ENCODE measurements around the gene USP7. TPM values are rescaled to one million over a fixed set of nuclear protein-coding genes. Genes with fewer than 3 reads are reported as not detected.
A peak's percentile ranks its signal among the peaks of the same experiment; 100 is the strongest.

The USP7 gene
- total RNA-seq, 2 experiments from 2014 or later: 259 to 268 TPM

DNA sequence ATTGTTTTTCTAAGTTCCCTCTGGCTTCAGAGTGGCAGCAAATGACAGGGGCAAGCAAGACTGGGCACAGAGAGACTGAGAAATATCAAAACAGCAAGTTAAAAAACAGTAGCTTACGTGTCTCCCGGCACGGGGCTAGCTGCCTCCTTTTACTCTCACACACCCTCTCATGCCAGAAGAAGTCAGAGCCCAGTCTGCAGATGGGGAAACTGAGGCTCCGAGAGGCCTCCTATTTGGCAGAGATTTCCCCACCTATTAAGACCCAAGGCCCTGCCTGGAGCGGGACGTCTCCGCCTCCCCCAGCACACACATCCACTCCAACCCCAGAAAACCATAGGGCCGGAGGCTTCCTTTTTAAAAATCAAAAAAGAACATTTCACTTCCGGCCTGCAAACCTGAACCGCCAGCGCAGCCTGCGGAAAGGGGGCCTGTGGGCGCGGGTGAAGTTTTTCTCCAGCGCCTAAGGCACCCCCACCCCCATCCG is 95.7 kb downstream of the USP7 start:
- H3K9me3 Mint-ChIP-seq: no peaks in the 10 kb centered on the region
- peak overlapping the region; percentile 85 for H3K4me3 ChIP-seq (ENCODE audit: low read length)
- H3K27ac Mint-ChIP-seq: peak overlapping the region; percentile 85
- peaks cover 10% of the 10 kb centered on the region for H3K36me3 Mint-ChIP-seq (ENCODE audit: low read depth)
- peak overlapping the region; percentile 32 to 45 for H3K27ac ChIP-seq (ENCODE audit: low read depth in 1 of 2, low read length in 2 of 2)
- ChIA-PET CTCF (interaction anchor here (1.0 to 4.1 kb wide), 3 partner anchors 12 to 70 kb away, joined by 3 to 24 read pairs (median 10); partner anchors contain the start of gene PMM2), POLR2A (interaction anchor here (0.6 to 3.1 kb wide), 17 partner anchors 8 to 224 kb away, joined by 3 to 52 read pairs (median 4); partner anchors contain the start of genes HAPSTR1, LITAFD, PMM2 and TMEM186)
- no peaks in the 10 kb centered on the region for H3K36me3 ChIP-seq (ENCODE audit: insufficient read depth, low read length)
- peak; percentile 47 for ATAC-seq (ENCODE audit: poor library complexity)
- H3K4me1 ChIP-seq (ENCODE audit: insufficient read depth, low read length): peaks cover 61% of the 10 kb centered on the region
- H3K4me1 Mint-ChIP-seq (ENCODE audit: low read depth): peaks cover 50% of the 10 kb centered on the region
- intact Hi-C loops (cut with DNase I, micrococcal nuclease): loop anchor here (1.0 to 10.0 kb wide), 6 partner anchors 51 to 1877 kb away; partner anchors contain the start of genes ABAT (in 1 of the 2), HAPSTR1 (in 1 of the 2), NUBP1 (in 1 of the 2) and PMM2 (in 1 of the 2)
- H3K4me3 Mint-ChIP-seq: peak overlapping the region; percentile 95
- TF ChIP-seq, protein P1, sequence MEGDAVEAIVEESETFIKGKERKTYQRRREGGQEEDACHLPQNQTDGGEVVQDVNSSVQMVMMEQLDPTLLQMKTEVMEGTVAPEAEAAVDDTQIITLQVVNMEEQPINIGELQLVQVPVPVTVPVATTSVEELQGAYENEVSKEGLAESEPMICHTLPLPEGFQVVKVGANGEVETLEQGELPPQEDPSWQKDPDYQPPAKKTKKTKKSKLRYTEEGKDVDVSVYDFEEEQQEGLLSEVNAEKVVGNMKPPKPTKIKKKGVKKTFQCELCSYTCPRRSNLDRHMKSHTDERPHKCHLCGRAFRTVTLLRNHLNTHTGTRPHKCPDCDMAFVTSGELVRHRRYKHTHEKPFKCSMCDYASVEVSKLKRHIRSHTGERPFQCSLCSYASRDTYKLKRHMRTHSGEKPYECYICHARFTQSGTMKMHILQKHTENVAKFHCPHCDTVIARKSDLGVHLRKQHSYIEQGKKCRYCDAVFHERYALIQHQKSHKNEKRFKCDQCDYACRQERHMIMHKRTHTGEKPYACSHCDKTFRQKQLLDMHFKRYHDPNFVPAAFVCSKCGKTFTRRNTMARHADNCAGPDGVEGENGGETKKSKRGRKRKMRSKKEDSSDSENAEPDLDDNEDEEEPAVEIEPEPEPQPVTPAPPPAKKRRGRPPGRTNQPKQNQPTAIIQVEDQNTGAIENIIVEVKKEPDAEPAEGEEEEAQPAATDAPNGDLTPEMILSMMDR (IDR thresholded peaks at IDR 0.05): no peak
- no peaks in the 10 kb centered on the region for H3K9me3 ChIP-seq (ENCODE audit: control insufficient read depth in 1 of 2, insufficient read depth in 1 of 2, low read length in 2 of 2)
- DNase-seq: peak in 9 of 14 experiments; percentile 33 to 84 (median 58)
- H3K27me3 Mint-ChIP-seq: no peaks in the 10 kb centered on the region
- no peaks in the 10 kb centered on the region for H3K27me3 ChIP-seq (ENCODE audit: control insufficient read depth in 1 of 2, insufficient read depth in 2 of 2, low read length in 2 of 2)

DNA sequence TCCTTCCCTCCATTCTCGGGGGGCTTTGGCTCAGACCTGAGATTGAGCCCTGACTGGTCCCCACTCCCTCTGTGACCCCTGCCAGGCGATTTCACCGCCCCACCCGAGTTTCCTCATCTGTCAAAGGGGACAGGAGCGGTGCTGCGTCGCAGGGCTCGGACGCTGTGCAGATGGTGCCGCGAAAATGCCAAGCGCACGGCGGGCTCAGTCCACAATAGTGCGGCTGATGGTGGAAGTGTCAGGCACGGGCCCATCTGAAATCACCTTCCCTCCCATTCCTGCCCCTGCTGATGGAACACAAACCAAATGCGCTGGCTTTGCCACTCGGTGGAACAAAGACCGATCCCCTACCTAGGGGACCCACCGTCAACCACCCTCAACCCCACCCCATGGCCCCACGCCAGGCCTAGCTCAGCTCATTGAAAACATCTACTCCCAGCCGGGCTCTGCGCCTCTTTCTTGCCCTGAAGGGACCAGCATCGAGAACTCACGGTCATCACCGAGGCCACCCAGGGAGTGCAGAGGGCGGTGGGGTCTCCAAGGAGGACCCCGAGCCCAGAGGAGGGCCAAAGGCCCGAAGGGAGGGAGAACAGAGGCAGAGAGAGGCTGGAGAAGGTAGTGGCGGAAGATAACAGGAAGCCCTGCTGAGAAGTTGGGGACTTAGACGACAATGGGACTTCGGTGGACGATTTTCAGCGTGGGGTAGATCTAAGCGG is 96.3 kb downstream of the USP7 start:
- ATAC-seq (ENCODE audit: poor library complexity) (peak; percentile 4), DNase-seq (peak in 8 of 14 experiments; percentile 15 to 43 (median 27))
- Mint-ChIP-seq H3K9me3 (no peaks in the 10 kb centered on the region), H3K27me3 (no peaks in the 10 kb centered on the region), H3K27ac (peak overlapping the region; percentile 85), H3K4me1 (ENCODE audit: low read depth) (peaks cover 51% of the 10 kb centered on the region), H3K4me3 (peak overlapping the region; percentile 95), H3K36me3 (ENCODE audit: low read depth) (peaks cover 10% of the 10 kb centered on the region)
- H3K4me3 ChIP-seq (ENCODE audit: low read length): peak overlapping the region; percentile 85
- POLR2A ChIA-PET: interaction anchor here (0.6 to 3.1 kb wide), 7 partner anchors 10 to 225 kb away, joined by 3 to 52 read pairs (median 3); partner anchors contain the start of genes HAPSTR1, PMM2 and TMEM186
- intact Hi-C loops (cut with DNase I, micrococcal nuclease): loop anchor here (5.0 to 10.0 kb wide), 3 partner anchors 50 to 1877 kb away; partner anchors contain the start of genes HAPSTR1 (in 1 of the 2) and NUBP1 (in 1 of the 2)
- H3K4me1 ChIP-seq (ENCODE audit: insufficient read depth, low read length): peaks cover 61% of the 10 kb centered on the region
- H3K27ac ChIP-seq (ENCODE audit: low read depth in 1 of 2, low read length in 2 of 2): peak overlapping the region; percentile 32 to 45
- no peaks in the 10 kb centered on the region for H3K27me3 ChIP-seq (ENCODE audit: control insufficient read depth in 1 of 2, insufficient read depth in 2 of 2, low read length in 2 of 2)
- H3K36me3 ChIP-seq (ENCODE audit: insufficient read depth, low read length): no peaks in the 10 kb centered on the region
- TF ChIP-seq, protein P1 (IDR thresholded peaks at IDR 0.05): no peak
- H3K9me3 ChIP-seq (ENCODE audit: control insufficient read depth in 1 of 2, insufficient read depth in 1 of 2, low read length in 2 of 2): no peaks in the 10 kb centered on the region
- CTCF ChIA-PET: interaction anchor here (1.0 to 4.1 kb wide), 3 partner anchors 13 to 69 kb away, joined by 3 to 24 read pairs (median 10); partner anchors contain the start of gene PMM2

DNA sequence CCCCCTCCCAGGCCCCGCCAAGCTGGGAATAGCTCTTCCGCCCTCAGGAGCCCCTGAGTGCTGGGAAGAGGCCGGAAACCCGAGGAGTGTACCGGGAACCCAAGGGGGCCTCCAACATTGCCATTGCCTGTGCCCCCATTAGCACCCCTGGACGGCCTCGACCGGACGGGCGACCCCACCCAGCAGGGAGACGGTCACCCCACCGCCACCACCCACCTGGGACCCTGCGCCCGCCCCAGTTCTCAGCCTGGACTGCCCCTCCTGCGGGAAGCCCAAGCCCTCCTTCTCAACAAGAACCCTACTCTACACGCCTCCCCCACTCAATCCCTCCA is 96.9 kb downstream of the USP7 start:
- H3K27me3 ChIP-seq (ENCODE audit: control insufficient read depth in 1 of 2, insufficient read depth in 2 of 2, low read length in 2 of 2): no peaks in the 10 kb centered on the region
- DNase-seq (no peak), ATAC-seq (ENCODE audit: poor library complexity) (no peak)
- no peaks in the 10 kb centered on the region for H3K36me3 ChIP-seq (ENCODE audit: insufficient read depth, low read length)
- TF ChIP-seq, protein P1 (IDR thresholded peaks at IDR 0.05): no peak
- peak overlapping the region; percentile 85 for H3K4me3 ChIP-seq (ENCODE audit: low read length)
- Mint-ChIP-seq H3K27ac (peak overlapping the region; percentile 85), H3K36me3 (ENCODE audit: low read depth) (peaks cover 10% of the 10 kb centered on the region), H3K4me1 (ENCODE audit: low read depth) (peaks cover 55% of the 10 kb centered on the region), H3K4me3 (peak overlapping the region; percentile 95), H3K27me3 (no peaks in the 10 kb centered on the region), H3K9me3 (no peaks in the 10 kb centered on the region)
- intact Hi-C loops (cut with DNase I, micrococcal nuclease): loop anchor here (5.0 to 10.0 kb wide), 3 partner anchors 50 to 1878 kb away; partner anchors contain the start of genes HAPSTR1 (in 1 of the 2) and NUBP1 (in 1 of the 2)
- POLR2A ChIA-PET: interaction anchor here (1.0 to 3.1 kb wide), 2 partner anchors 13 to 225 kb away, joined by 3 to 52 read pairs; partner anchors contain the start of gene HAPSTR1
- peaks cover 61% of the 10 kb centered on the region for H3K4me1 ChIP-seq (ENCODE audit: insufficient read depth, low read length)
- no peaks in the 10 kb centered on the region for H3K9me3 ChIP-seq (ENCODE audit: control insufficient read depth in 1 of 2, insufficient read depth in 1 of 2, low read length in 2 of 2)
- CTCF ChIA-PET: interaction anchor here (3.2 kb wide), 1 partner anchor 70 kb away, joined by 10 read pairs; no protein-coding TSS in a partner anchor
- peak overlapping the region; percentile 32 to 35 for H3K27ac ChIP-seq (ENCODE audit: low read depth in 1 of 2, low read length in 2 of 2)

Data from CD4-positive, alpha-beta T cell (primary cell).